PC-9 (cell line): ENCODE measurements around the gene IARS2. TPM values are rescaled to one million over a fixed set of nuclear protein-coding genes. Genes with fewer than 3 reads are reported as not detected.
"Not testable (repeated sequence)": the region's sequence is repeated elsewhere in the genome, so short reads cannot be mapped to it uniquely, and the experiment has no call there.

Source experiments
- BruUV-seq: library from RNA; stranded (reverse); fragments of 400-500 nt; replicated peaks from 2 replicates; lab custom pipeline; 2021; lab: Mats Ljungman, UMichigan
- CTCF ChIA-PET: fragments of 300-600 bp; sonication (Branson Sonifier 250); formaldehyde crosslinking; loops from one replicate; lab custom pipeline; 2022; ENCODE audit warnings: antibody characterized with exemption; lab: Charles Lee
- POLR2A ChIA-PET: fragments of 300-600 bp; sonication (Branson Sonifier 250); formaldehyde crosslinking; loops from one replicate; lab custom pipeline; 2022; ENCODE audit warnings: antibody characterized with exemption; ENCODE audit not compliant: unreplicated experiment; lab: Charles Lee
- DNase-seq, 2 experiments: peaks; one replicate each; pipeline versions ENCODE4 v3.0.0 to v3.0.0-alpha.2; 2015 to 2022; ENCODE audit warnings: mixed read lengths in 1 of 2
- H2AFZ ChIP-seq: fragments of 200-600 bp; sonication (generic); 2 replicates; pipeline ENCODE4 v1.8.1; 2017; ENCODE audit warnings: antibody characterized with exemption
- H3F3A ChIP-seq: fragments of 200-600 bp; sonication (generic); 2 replicates; pipeline ENCODE4 v1.8.1; 2017; ENCODE audit warnings: antibody characterized with exemption, mild to moderate bottlenecking, low read depth; ENCODE audit not compliant: insufficient read depth
- H3K27ac ChIP-seq: fragments of 200-600 bp; sonication (generic); 2 replicates; pipeline ENCODE4 v1.6.1; 2016; ENCODE audit warnings: mixed run types
- H3K27me3 ChIP-seq: fragments of 200-600 bp; sonication (generic); 2 replicates; pipeline ENCODE4 v1.6.1; 2016; ENCODE audit warnings: low read depth, mixed run types; ENCODE audit not compliant: insufficient read depth
- H3K36me3 ChIP-seq: fragments of 200-600 bp; sonication (generic); 2 replicates; pipeline ENCODE4 v1.6.1; 2016; ENCODE audit warnings: low read depth, mixed run types
- H3K4me1 ChIP-seq: fragments of 200-600 bp; sonication (generic); replicated peaks from 2 replicates; pipeline ENCODE4 v1.6.1; 2016; ENCODE audit warnings: mixed run types; ENCODE audit not compliant: insufficient read depth
- H3K4me2 ChIP-seq: fragments of 200-600 bp; sonication (generic); 2 replicates; pipeline ENCODE4 v1.6.1; 2017; ENCODE audit warnings: mixed run types
- H3K4me3 ChIP-seq: fragments of 200-600 bp; sonication (generic); 2 replicates; pipeline ENCODE4 v1.6.1; 2016; ENCODE audit warnings: mixed run types
- H3K79me2 ChIP-seq: fragments of 200-600 bp; sonication (generic); 2 replicates; pipeline ENCODE4 v1.6.1; 2017; ENCODE audit warnings: low read depth, mixed run types
- H3K9me2 ChIP-seq: fragments of 200-600 bp; sonication (generic); 2 replicates; pipeline ENCODE4 v1.8.1; 2017; ENCODE audit warnings: mild to moderate bottlenecking; ENCODE audit not compliant: insufficient read depth
- H3K9me3 ChIP-seq: fragments of 200-600 bp; sonication (generic); 2 replicates; pipeline ENCODE4 v1.8.1; 2016; ENCODE audit warnings: low read depth; ENCODE audit not compliant: insufficient read depth
- H4K20me1 ChIP-seq: fragments of 200-600 bp; sonication (generic); 2 replicates; pipeline ENCODE4 v1.8.1; 2017; ENCODE audit not compliant: insufficient read depth
- EZH2 ChIP-seq: fragments of 200-600 bp; sonication (generic); IDR thresholded peaks from 2 replicates; pipeline ENCODE4 v1.8.0; 2017; ENCODE audit warnings: antibody characterized with exemption, low read depth
- intact Hi-C: fragments of 100-400 bp; cut with micrococcal nuclease; formaldehyde crosslinking; loops from one replicate; pipeline ENCODE4 v1.10.0; 2022; ENCODE audit not compliant: unreplicated experiment
- total RNA-seq: library from RNA; stranded (reverse); gene quantifications from 2 replicates; pipeline ENCODE4 v1.2.3, GENCODE V29; 2021
- TF ChIP-seq, protein P1 (sequence below): fragments of 200-600 bp; sonication (generic); conservative IDR thresholded peaks from 2 replicates; pipeline ENCODE4 v1.6.1; 2017; ENCODE audit warnings: mixed run types, antibody characterized with exemption, mild to moderate bottlenecking, moderate library complexity

Gene IARS2
- total RNA-seq, 1 experiment from 2014 or later = 155 TPM

DNA sequence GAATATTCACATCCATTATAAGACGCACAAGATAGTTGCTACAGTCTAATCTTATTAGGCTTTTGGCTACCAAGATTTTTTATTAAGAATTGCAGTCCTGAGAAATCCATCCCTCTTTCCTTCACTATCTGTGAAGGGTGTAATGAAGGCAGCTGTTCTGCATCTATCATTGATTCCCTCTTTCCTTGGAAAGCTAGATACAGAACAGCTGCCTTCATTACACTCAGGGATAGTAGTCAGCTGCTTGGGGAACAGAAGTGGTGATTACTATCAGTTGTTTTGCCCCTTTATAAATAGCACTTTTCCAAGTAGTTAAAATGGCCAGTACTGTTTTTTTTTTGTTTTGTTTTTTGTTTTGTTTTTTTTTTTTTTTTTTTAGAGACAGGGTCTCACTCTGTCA, 70.2 kb downstream of the IARS2 start:
- no peaks in the 10 kb centered on the region for H4K20me1 ChIP-seq
- no peaks in the 10 kb centered on the region for H3K4me1 ChIP-seq
- no peaks in the 10 kb centered on the region for H3K79me2 ChIP-seq
- peaks cover 21% of the 10 kb centered on the region for H3K36me3 ChIP-seq
- H3K27me3 ChIP-seq = no peaks in the 10 kb centered on the region
- H3K9me2 ChIP-seq = no peaks in the 10 kb centered on the region
- no peak overlapping the region for H2AFZ ChIP-seq
- POLR2A ChIA-PET = no interaction called here
- H3K4me2 ChIP-seq = no peak overlapping the region
- DNase-seq = no peak
- no peak overlapping the region for H3K27ac ChIP-seq
- H3K4me3 ChIP-seq = no peak overlapping the region
- no TSS peak for BruUV-seq
- intact Hi-C loops = no loop called here
- TF ChIP-seq EZH2 = no peak
- TF ChIP-seq, protein P1, sequence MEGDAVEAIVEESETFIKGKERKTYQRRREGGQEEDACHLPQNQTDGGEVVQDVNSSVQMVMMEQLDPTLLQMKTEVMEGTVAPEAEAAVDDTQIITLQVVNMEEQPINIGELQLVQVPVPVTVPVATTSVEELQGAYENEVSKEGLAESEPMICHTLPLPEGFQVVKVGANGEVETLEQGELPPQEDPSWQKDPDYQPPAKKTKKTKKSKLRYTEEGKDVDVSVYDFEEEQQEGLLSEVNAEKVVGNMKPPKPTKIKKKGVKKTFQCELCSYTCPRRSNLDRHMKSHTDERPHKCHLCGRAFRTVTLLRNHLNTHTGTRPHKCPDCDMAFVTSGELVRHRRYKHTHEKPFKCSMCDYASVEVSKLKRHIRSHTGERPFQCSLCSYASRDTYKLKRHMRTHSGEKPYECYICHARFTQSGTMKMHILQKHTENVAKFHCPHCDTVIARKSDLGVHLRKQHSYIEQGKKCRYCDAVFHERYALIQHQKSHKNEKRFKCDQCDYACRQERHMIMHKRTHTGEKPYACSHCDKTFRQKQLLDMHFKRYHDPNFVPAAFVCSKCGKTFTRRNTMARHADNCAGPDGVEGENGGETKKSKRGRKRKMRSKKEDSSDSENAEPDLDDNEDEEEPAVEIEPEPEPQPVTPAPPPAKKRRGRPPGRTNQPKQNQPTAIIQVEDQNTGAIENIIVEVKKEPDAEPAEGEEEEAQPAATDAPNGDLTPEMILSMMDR = no peak
- peaks cover 5% of the 10 kb centered on the region; the same call in 1 of the 2 replicates for H3K9me3 ChIP-seq
- CTCF ChIA-PET = interaction anchor here (0.6 kb wide), 1 partner anchor 678 kb away, joined by 4 read pairs; no protein-coding TSS in a partner anchor
- no peaks in the 10 kb centered on the region; the same call in none of the 2 replicates for H3F3A ChIP-seq

- peaks cover 20% of the 10 kb centered on the region for H3K36me3 ChIP-seq
- no TSS peak for BruUV-seq
- ChIA-PET CTCF (interaction anchor here (0.6 kb wide), 1 partner anchor 678 kb away, joined by 4 read pairs; no protein-coding TSS in a partner anchor), POLR2A (no interaction called here)
- H3K79me2 ChIP-seq = no peaks in the 10 kb centered on the region
- H4K20me1 ChIP-seq = no peaks in the 10 kb centered on the region
- DNase-seq = no peak
- H3K4me3 ChIP-seq = no peak overlapping the region
- no peak overlapping the region for H2AFZ ChIP-seq
- H3K9me3 ChIP-seq = peaks cover 5% of the 10 kb centered on the region; the same call in 1 of the 2 replicates
- no peaks in the 10 kb centered on the region for H3K27me3 ChIP-seq
- TF ChIP-seq, protein P1 = no peak
- no peak for TF ChIP-seq EZH2
- H3K27ac ChIP-seq = no peak overlapping the region
- H3K4me2 ChIP-seq = no peak overlapping the region
- H3K4me1 ChIP-seq = no peaks in the 10 kb centered on the region
- H3F3A ChIP-seq = no peaks in the 10 kb centered on the region; the same call in none of the 2 replicates
- intact Hi-C loops = no loop called here
- H3K9me2 ChIP-seq = no peaks in the 10 kb centered on the region
These were observed 70.6 kb downstream of the IARS2 start for GRCh38 chr1:220164517-220164916.

DNA sequence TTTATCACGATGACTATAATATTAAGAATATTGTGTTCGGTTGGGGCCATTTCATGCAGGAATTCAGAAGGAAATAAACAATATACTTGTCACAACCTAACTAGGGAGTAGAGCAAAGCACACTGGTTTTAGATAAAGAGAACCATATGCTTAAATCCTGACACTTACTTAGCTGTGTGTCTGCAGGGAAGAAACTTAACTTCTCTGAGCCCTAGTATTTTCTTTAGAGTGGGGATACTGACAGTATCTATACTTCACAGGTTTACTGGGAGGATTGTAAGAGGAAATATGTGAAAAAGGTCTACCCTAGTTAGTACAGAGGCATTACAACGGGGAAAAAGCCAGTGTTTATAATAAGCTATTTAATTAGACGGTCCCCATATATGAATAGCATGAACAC, 72.9 kb downstream of the IARS2 start:
- H3K9me2 ChIP-seq = no peaks in the 10 kb centered on the region
- H2AFZ ChIP-seq = no peak overlapping the region
- H3K4me1 ChIP-seq = no peaks in the 10 kb centered on the region
- H4K20me1 ChIP-seq = no peaks in the 10 kb centered on the region
- ChIA-PET CTCF (no interaction called here), POLR2A (no interaction called here)
- no peaks in the 10 kb centered on the region; the same call in 1 of the 2 replicates for H3F3A ChIP-seq
- intact Hi-C loops = no loop called here
- H3K4me3 ChIP-seq = no peak overlapping the region
- no peaks in the 10 kb centered on the region for H3K27me3 ChIP-seq
- H3K4me2 ChIP-seq = no peak overlapping the region
- no peaks in the 10 kb centered on the region for H3K9me3 ChIP-seq
- no peaks in the 10 kb centered on the region for H3K79me2 ChIP-seq
- no TSS peak for BruUV-seq
- TF ChIP-seq, protein P1 = no peak
- TF ChIP-seq EZH2 = no peak
- H3K27ac ChIP-seq = no peak overlapping the region
- no peak for DNase-seq
- peaks cover 35% of the 10 kb centered on the region for H3K36me3 ChIP-seq

- BruUV-seq, H3K4me3 ChIP-seq, H3F3A ChIP-seq, DNase-seq, H2AFZ ChIP-seq, H3K27ac ChIP-seq, POLR2A ChIA-PET, H3K27me3 ChIP-seq, intact Hi-C loops, H3K4me1 ChIP-seq, CTCF ChIA-PET, H3K79me2 ChIP-seq, H3K9me2 ChIP-seq, H3K9me3 ChIP-seq, H4K20me1 ChIP-seq, H3K4me2 ChIP-seq: not testable (repeated sequence)
- peaks cover 36% of the 10 kb centered on the region for H3K36me3 ChIP-seq
These were observed 76.0 kb downstream of the IARS2 start for GRCh38 chr1:220169887-220170286.
